GM12874 (cell line): ENCODE measurements around the gene LORICRIN.

Experiments used
- CTCF ChIP-seq: IDR thresholded peaks from 2 replicates; pipeline ENCODE4 v1.5.1; 2011; ENCODE audit warnings: low read depth, mild to moderate bottlenecking, control low read depth, low read length, moderate library complexity; ENCODE audit not compliant: insufficient read depth

The LORICRIN gene

GRCh38 chr1:153250166-153250565, 9.3 kb upstream of the LORICRIN start:
- no peak for TF ChIP-seq CTCF

GRCh38 chr1:153251087-153251486, 8.4 kb upstream of the LORICRIN start:
- TF ChIP-seq CTCF = no peak

DNA sequence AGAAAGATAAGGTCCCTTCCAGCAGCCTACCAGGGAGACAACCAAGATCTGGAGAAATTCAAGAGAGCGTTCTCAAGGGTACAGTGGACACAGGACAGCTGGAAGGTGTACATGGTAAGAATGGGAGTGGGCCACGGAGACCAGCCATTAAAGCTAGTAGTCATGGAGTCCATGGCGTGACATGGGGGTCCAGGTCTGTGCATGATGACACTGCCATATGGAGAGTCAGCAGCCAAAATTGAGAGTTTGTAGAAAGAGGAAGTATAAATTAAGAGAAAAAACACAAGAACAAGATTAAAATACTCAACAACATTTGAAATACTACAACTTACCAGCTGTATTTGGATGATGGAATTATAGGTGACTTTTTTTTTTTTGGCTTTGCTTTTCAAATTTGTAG, 7.9 kb upstream of the LORICRIN start:
- no peak for TF ChIP-seq CTCF

- TF ChIP-seq CTCF = no peak
These were observed 7.5 kb upstream of the LORICRIN start for GRCh38 chr1:153251988-153252387.

- no peak for TF ChIP-seq CTCF
These were observed 6.4 kb upstream of the LORICRIN start for GRCh38 chr1:153253076-153253475.

DNA sequence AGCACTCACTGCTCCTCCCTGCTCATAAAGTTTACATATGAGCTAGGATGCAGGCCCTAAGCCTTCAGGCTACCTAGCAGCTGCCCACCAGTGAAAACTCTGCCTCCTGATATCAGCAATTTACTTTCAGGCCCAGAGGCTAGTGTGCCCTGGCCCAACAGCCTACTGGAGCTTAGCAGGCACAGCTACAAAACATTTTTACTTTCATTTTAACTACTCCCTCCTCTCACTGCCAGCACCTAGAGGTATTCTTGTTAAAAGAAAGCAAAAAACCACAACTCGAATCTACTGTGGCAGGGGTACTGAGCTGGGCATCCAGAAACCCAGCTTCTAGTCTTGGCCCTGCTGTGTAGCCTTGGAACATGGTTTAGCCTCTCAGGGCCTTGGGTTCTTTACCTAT, 5.8 kb upstream of the LORICRIN start:
- TF ChIP-seq CTCF = no peak

GRCh38 chr1:153260585-153261280, 1.2 kb downstream of the LORICRIN start:
- no peak for TF ChIP-seq CTCF
